Neural cell (in vitro differentiated cells): ENCODE data around the gene SLFN12L. TPM values are rescaled to one million over a fixed set of nuclear protein-coding genes. Genes with fewer than 3 reads are reported as not detected.
A peak's percentile ranks its signal among the peaks of the same experiment; 100 is the strongest.
"Not testable (repeated sequence)": the region's sequence is repeated elsewhere in the genome, so short reads cannot be mapped to it uniquely, and the experiment has no call there.

Experiments
- H2AFZ ChIP-seq: fragments of 200-600, 300-800 bp; sonication (generic), shearing (Covaris generic); 2 replicates; pipeline ENCODE4 v1.6.0; 2014; ENCODE audit warnings: low read depth, mild to moderate bottlenecking, antibody characterized with exemption, low read length, moderate library complexity
- H3F3A ChIP-seq: fragments of 200-600 bp; shearing (Covaris generic); 2 replicates; pipeline ENCODE4 v1.6.1; 2016; ENCODE audit warnings: mild to moderate bottlenecking, moderate library complexity, mixed read lengths, antibody characterized with exemption, low read length; ENCODE audit not compliant: insufficient read depth, poor library complexity, severe bottlenecking
- H3K27ac ChIP-seq: fragments of 200-600, 300-800 bp; sonication (generic), shearing (Covaris generic); 2 replicates; pipeline ENCODE4 v1.5.1; 2014; ENCODE audit warnings: mild to moderate bottlenecking, low read length, moderate library complexity
- H3K27me3 ChIP-seq: fragments of 300-800, 200-600 bp; sonication (generic), shearing (Covaris generic); 2 replicates; pipeline ENCODE4 v1.6.0; 2014; ENCODE audit warnings: mild to moderate bottlenecking, low read depth, low read length, moderate library complexity; ENCODE audit not compliant: insufficient read depth
- H3K36me3 ChIP-seq: fragments of 300-800, 200-600 bp; sonication (generic), shearing (Covaris generic); 2 replicates; pipeline ENCODE4 v1.5.1; 2014; ENCODE audit warnings: mild to moderate bottlenecking, antibody characterized with exemption, low read length, moderate library complexity; ENCODE audit not compliant: insufficient read depth
- H3K4me2 ChIP-seq: fragments of 300-800, 200-600 bp; sonication (generic), shearing (Covaris generic); 2 replicates; pipeline ENCODE4 v1.6.0; 2014; ENCODE audit warnings: mild to moderate bottlenecking, low read length
- H3K4me3 ChIP-seq: fragments of 300-800, 200-600 bp; sonication (generic), shearing (Covaris generic); 2 replicates; pipeline ENCODE4 v1.5.1; 2014; ENCODE audit warnings: mild to moderate bottlenecking, low read length, moderate library complexity
- H3K79me2 ChIP-seq: fragments of 200-600 bp; shearing (Covaris generic); replicated peaks from 2 replicates; pipeline ENCODE4 v1.6.0; 2014; ENCODE audit warnings: mild to moderate bottlenecking, low read length, moderate library complexity; ENCODE audit not compliant: insufficient read depth
- H3K9ac ChIP-seq: fragments of 300-800, 200-600 bp; sonication (generic), shearing (Covaris generic); 2 replicates; pipeline ENCODE4 v1.6.1; 2016; ENCODE audit warnings: mild to moderate bottlenecking, low read length, mixed read lengths
- H3K9me2 ChIP-seq: fragments of 200-600 bp; shearing (Covaris generic); 2 replicates; pipeline ENCODE4 v1.6.1; 2016; ENCODE audit warnings: mild to moderate bottlenecking, low read length, mixed read lengths; ENCODE audit not compliant: insufficient read depth
- H3K9me3 ChIP-seq: fragments of 200-600, 300-800 bp; sonication (generic), shearing (Covaris generic); 2 replicates; pipeline ENCODE4 v1.6.1; 2016; ENCODE audit warnings: mild to moderate bottlenecking, mixed run types, low read length, moderate library complexity, mixed read lengths
- H4K20me1 ChIP-seq: fragments of 200-600 bp; shearing (Covaris generic); 2 replicates; pipeline ENCODE4 v1.6.1; 2016; ENCODE audit warnings: mild to moderate bottlenecking, mixed run types; ENCODE audit not compliant: insufficient read depth
- CTCF ChIP-seq: fragments of 450-650 bp; IDR thresholded peaks from 2 replicates; pipeline ENCODE4 v1.5.1; 2014; ENCODE audit warnings: antibody characterized with exemption, mild to moderate bottlenecking, moderate library complexity; ENCODE audit not compliant: poor library complexity, severe bottlenecking
- EP300 ChIP-seq: fragments of 450-650 bp; conservative IDR thresholded peaks from 2 replicates; pipeline ENCODE4 v1.6.1; 2014; ENCODE audit warnings: antibody characterized with exemption, mild to moderate bottlenecking, moderate library complexity; ENCODE audit not compliant: poor library complexity, severe bottlenecking
- EZH2 ChIP-seq: fragments of 200-600, 300-800 bp; shearing (Covaris generic), sonication (generic); IDR thresholded peaks from 2 replicates; pipeline ENCODE4 v1.6.1; 2014; ENCODE audit warnings: antibody characterized with exemption, low read length, borderline replicate concordance, mild to moderate bottlenecking; ENCODE audit not compliant: insufficient read depth, poor library complexity, severe bottlenecking
- MXI1 ChIP-seq: fragments of 450-650 bp; conservative IDR thresholded peaks from 2 replicates; pipeline ENCODE4 v1.6.1; 2014; ENCODE audit warnings: antibody characterized with exemption, mild to moderate bottlenecking; ENCODE audit not compliant: poor library complexity, severe bottlenecking
- POLR2AphosphoS5 ChIP-seq: IDR thresholded peaks from 2 replicates; pipeline ENCODE4 v1.6.1; 2012
- RAD21 ChIP-seq: fragments of 450-650 bp; conservative IDR thresholded peaks from 2 replicates; pipeline ENCODE4 v1.6.1; 2014; ENCODE audit warnings: antibody characterized with exemption, mild to moderate bottlenecking, moderate library complexity
- REST ChIP-seq: IDR thresholded peaks from 2 replicates; pipeline ENCODE4 v1.6.1; 2012; ENCODE audit warnings: borderline replicate concordance
- SMC3 ChIP-seq: fragments of 450-650 bp; conservative IDR thresholded peaks from 2 replicates; pipeline ENCODE4 v1.6.1; 2014; ENCODE audit warnings: antibody characterized with exemption, mild to moderate bottlenecking, moderate library complexity; ENCODE audit not compliant: poor library complexity
- TAF1 ChIP-seq: IDR thresholded peaks from 2 replicates; pipeline ENCODE4 v1.6.1; 2012; ENCODE audit warnings: low read depth
- polyA plus RNA-seq: library from polyadenylated mRNA; depleted of rRNA; stranded (reverse); fragments of >200 nt; gene quantifications from 2 replicates; pipeline ENCODE4 v1.2.3, GENCODE V29; 2014

SLFN12L gene
- polyA plus RNA-seq, 1 donor from 2014 or later = not detected

- H3K9me2 ChIP-seq = no peaks in the 10 kb centered on the region
- TF ChIP-seq CTCF (no peak), RAD21 (no peak), POLR2AphosphoS5 (no peak), REST (no peak), SMC3 (no peak), MXI1 (no peak), EZH2 (no peak), TAF1 (no peak)
- no peaks in the 10 kb centered on the region for H3F3A ChIP-seq
- no peak overlapping the region for H2AFZ ChIP-seq
- H3K79me2 ChIP-seq = no peaks in the 10 kb centered on the region
- H3K36me3 ChIP-seq = no peaks in the 10 kb centered on the region
- peaks cover 60% of the 10 kb centered on the region for H3K27me3 ChIP-seq
- peak overlapping the region; percentile 57 for H3K4me2 ChIP-seq
- H4K20me1 ChIP-seq = no peaks in the 10 kb centered on the region
- H3K9ac ChIP-seq = no peak overlapping the region
- H3K4me3 ChIP-seq = peak overlapping the region; percentile 63
- H3K9me3 ChIP-seq = no peaks in the 10 kb centered on the region
- no peak overlapping the region for H3K27ac ChIP-seq
Measured at GRCh38 chr17:35460354-35460851, 77.1 kb downstream of the SLFN12L start.

- not testable (repeated sequence) for H3K4me3 ChIP-seq, H3K4me2 ChIP-seq, H3K79me2 ChIP-seq, H2AFZ ChIP-seq, H3K36me3 ChIP-seq, H4K20me1 ChIP-seq, H3K9me2 ChIP-seq, H3K27ac ChIP-seq, H3F3A ChIP-seq, H3K9me3 ChIP-seq, H3K9ac ChIP-seq
- H3K27me3 ChIP-seq = peaks cover 60% of the 10 kb centered on the region
Measured at GRCh38 chr17:35454035-35454434, 83.4 kb downstream of the SLFN12L start.

GRCh38 chr17:35453171-35453570 lies 84.3 kb downstream of the SLFN12L start:
- Histone ChIP-seq H3K36me3 (no peaks in the 10 kb centered on the region), H3K27me3 (peaks cover 60% of the 10 kb centered on the region), H2AFZ (no peak overlapping the region), H3F3A (no peaks in the 10 kb centered on the region), H3K9me3 (peaks cover 3% of the 10 kb centered on the region), H3K27ac (no peak overlapping the region), H3K9ac (no peak overlapping the region), H4K20me1 (no peaks in the 10 kb centered on the region), H3K9me2 (no peaks in the 10 kb centered on the region), H3K4me3 (no peak overlapping the region), H3K79me2 (no peaks in the 10 kb centered on the region), H3K4me2 (no peak overlapping the region)
- TF ChIP-seq SMC3 (no peak), REST (no peak), TAF1 (no peak), CTCF (no peak), MXI1 (no peak), EZH2 (no peak), RAD21 (no peak), POLR2AphosphoS5 (no peak), EP300 (no peak)
